EH (cell line): Measurements from ENCODE around the gene MAP3K3.

Source experiments
- DNase-seq: peaks from one replicate; pipeline ENCODE4 v3.0.0-alpha.2; 2015; ENCODE audit warnings: low read depth

Gene MAP3K3

GRCh38 chr17:63694229-63694949, 72.2 kb downstream of the MAP3K3 start:
- DNase-seq: no peak

- DNase-seq: no peak
Observed at GRCh38 chr17:63694950-63695773, 72.9 kb downstream of the MAP3K3 start.

GRCh38 chr17:63695889-63696288, 73.7 kb downstream of the MAP3K3 start:
- no peak for DNase-seq

- DNase-seq: peak; percentile 49
Observed at GRCh38 chr17:63696381-63696961, 74.3 kb downstream of the MAP3K3 start.

- peak; percentile 43 for DNase-seq
Observed at GRCh38 chr17:63697341-63698286, 75.4 kb downstream of the MAP3K3 start.

- no peak for DNase-seq
Observed at GRCh38 chr17:63698381-63698885, 76.2 kb downstream of the MAP3K3 start.

GRCh38 chr17:63698886-63699637, 76.8 kb downstream of the MAP3K3 start:
- DNase-seq: peak; percentile 50

GRCh38 chr17:63699638-63700527, 77.7 kb downstream of the MAP3K3 start, which contains the start of gene LIMD2:
LIMD2 (minus strand) TSS chr17:63700125; CDS start chr17:63699298, 827 bp downstream.
- peak; percentile 56 for DNase-seq

GRCh38 chr17:63700528-63701455, 78.6 kb downstream of the MAP3K3 start:
- peak; percentile 56 for DNase-seq

GRCh38 chr17:63701456-63701820, 79.2 kb downstream of the MAP3K3 start:
- DNase-seq: no peak

GRCh38 chr17:63701868-63702720, 79.9 kb downstream of the MAP3K3 start:
- DNase-seq: no peak

GRCh38 chr17:63702721-63703015, 80.5 kb downstream of the MAP3K3 start:
- peak; percentile 24 for DNase-seq

- no peak for DNase-seq
Observed at GRCh38 chr17:63703029-63703428, 80.8 kb downstream of the MAP3K3 start.

GRCh38 chr17:63703556-63704258, 81.5 kb downstream of the MAP3K3 start:
- DNase-seq: no peak

GRCh38 chr17:63704259-63704576, 82.0 kb downstream of the MAP3K3 start:
- no peak for DNase-seq

GRCh38 chr17:63704836-63705235, 82.6 kb downstream of the MAP3K3 start:
- DNase-seq: no peak

GRCh38 chr17:63705657-63706056, 83.4 kb downstream of the MAP3K3 start:
- DNase-seq: no peak
